NB4 (cell line): ENCODE data around the gene AMY1C.
"Not testable (repeated sequence)": the region's sequence is repeated elsewhere in the genome, so short reads cannot be mapped to it uniquely, and the experiment has no call there.

Source experiments
- CTCF ChIP-seq: IDR thresholded peaks from one replicate; pipeline ENCODE4 v1.5.1; 2012; ENCODE audit warnings: low read depth, low read length
- MYC ChIP-seq: IDR thresholded peaks from 2 replicates; pipeline ENCODE4 v1.6.1; 2011; ENCODE audit warnings: low read depth, low read length
- POLR2A ChIP-seq: IDR thresholded peaks from 2 replicates; pipeline ENCODE4 v1.6.1; 2011; ENCODE audit warnings: mild to moderate bottlenecking; ENCODE audit not compliant: insufficient read length; ENCODE audit errors: extremely low read depth
- TF ChIP-seq, protein P1 (sequence below): IDR thresholded peaks from 2 replicates; pipeline ENCODE4 v1.6.1; 2011; ENCODE audit warnings: low read depth, low read length

GRCh38 chr1:103745040-103745439, 4.7 kb upstream of the AMY1C start:
- not testable (repeated sequence) for TF ChIP-seq CTCF, POLR2A, MYC
- TF ChIP-seq, protein P1, sequence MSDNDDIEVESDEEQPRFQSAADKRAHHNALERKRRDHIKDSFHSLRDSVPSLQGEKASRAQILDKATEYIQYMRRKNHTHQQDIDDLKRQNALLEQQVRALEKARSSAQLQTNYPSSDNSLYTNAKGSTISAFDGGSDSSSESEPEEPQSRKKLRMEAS = not testable (repeated sequence)
